OCI-LY7 (cell line): ENCODE data around the gene DHRS7.

ENCODE experiments used
- CTCF ChIP-seq: fragments of 200-600 bp; sonication (generic); conservative IDR thresholded peaks from 2 replicates; pipeline ENCODE4 v1.5.1; 2014; ENCODE audit warnings: mild to moderate bottlenecking, antibody characterized with exemption, low read length, moderate library complexity, mixed read lengths
- EZH2phosphoT487 ChIP-seq: fragments of 200-600 bp; sonication (generic); IDR thresholded peaks from 2 replicates; pipeline ENCODE4 v1.6.1; 2018; ENCODE audit warnings: low read depth, borderline replicate concordance, mild to moderate bottlenecking, mixed run types, antibody characterized with exemption, low read length, moderate library complexity, mixed read lengths

GRCh38 chr14:60163693-60164092 is 1.5 kb downstream of the DHRS7 start:
- TF ChIP-seq CTCF = no peak
- no peak for TF ChIP-seq EZH2phosphoT487
